RWPE2 (cell line): ENCODE data around the gene CRABP2.
A peak's percentile ranks its signal among the peaks of the same experiment; 100 is the strongest.

Source experiments
- ATAC-seq: fragments of 200-7000 bp; cut with Tn5 transposase; 3 replicates; pipeline ENCODE4 v1.9.1; 2021; ENCODE audit warnings: low read depth
- DNase-seq: peaks from one replicate; pipeline ENCODE4 v3.0.0-alpha.2; 2020; ENCODE audit warnings: low spot score
- H3K27ac ChIP-seq: fragments of 450-650 bp; 2 replicates; pipeline ENCODE4 v1.5.1; 2017; ENCODE audit warnings: mild to moderate bottlenecking; ENCODE audit not compliant: poor library complexity, severe bottlenecking
- H3K27me3 ChIP-seq: fragments of 250-450 bp; sonication (Bioruptor Pico); 2 replicates; pipeline ENCODE4 v1.5.1; 2021; ENCODE audit warnings: mild to moderate bottlenecking, moderate library complexity; ENCODE audit not compliant: insufficient read depth, poor library complexity, severe bottlenecking
- H3K36me3 ChIP-seq: fragments of 250-450 bp; sonication (Bioruptor Pico); 2 replicates; pipeline ENCODE4 v1.5.1; 2020; ENCODE audit warnings: low read depth, mild to moderate bottlenecking, moderate library complexity
- H3K4me1 ChIP-seq: fragments of 250-450 bp; sonication (Bioruptor Pico); 2 replicates; pipeline ENCODE4 v1.5.1; 2021; ENCODE audit warnings: mild to moderate bottlenecking, moderate library complexity; ENCODE audit not compliant: insufficient read depth, poor library complexity, severe bottlenecking
- H3K4me3 ChIP-seq: fragments of 250-450 bp; sonication (Bioruptor Pico); 2 replicates; pipeline ENCODE4 v1.5.1; 2021; ENCODE audit warnings: mild to moderate bottlenecking, moderate library complexity; ENCODE audit not compliant: severe bottlenecking
- H3K9me3 ChIP-seq: fragments of 250-450 bp; sonication (Bioruptor Pico); 2 replicates; pipeline ENCODE4 v1.5.1; 2021; ENCODE audit warnings: mild to moderate bottlenecking, moderate library complexity; ENCODE audit not compliant: severe bottlenecking
- CTCF ChIP-seq: fragments of 450-650 bp; IDR thresholded peaks from one replicate; pipeline ENCODE4 v1.5.1; 2017; ENCODE audit warnings: mild to moderate bottlenecking, moderate library complexity; ENCODE audit not compliant: poor library complexity, severe bottlenecking

Gene CRABP2

GRCh38 chr1:156707417-156708217 lies 2.2 kb upstream of the CRABP2 start:
- no peak for DNase-seq
- no peaks in the 10 kb centered on the region for H3K27me3 ChIP-seq
- no peak for ATAC-seq
- H3K27ac ChIP-seq, result no peak overlapping the region
- TF ChIP-seq CTCF, result no peak
- no peaks in the 10 kb centered on the region for H3K36me3 ChIP-seq
- H3K4me3 ChIP-seq, result no peak overlapping the region
- H3K9me3 ChIP-seq, result no peaks in the 10 kb centered on the region
- H3K4me1 ChIP-seq, result peaks cover 51% of the 10 kb centered on the region

GRCh38 chr1:156706657-156707416 lies 1.5 kb upstream of the CRABP2 start:
- DNase-seq (no peak), ATAC-seq (no peak)
- H3K4me1 ChIP-seq, result peaks cover 45% of the 10 kb centered on the region
- no peak overlapping the region for H3K4me3 ChIP-seq
- no peaks in the 10 kb centered on the region for H3K27me3 ChIP-seq
- no peak for TF ChIP-seq CTCF
- no peaks in the 10 kb centered on the region for H3K9me3 ChIP-seq
- no peak overlapping the region for H3K27ac ChIP-seq
- H3K36me3 ChIP-seq, result no peaks in the 10 kb centered on the region

GRCh38 chr1:156705918-156706656 lies 704 bp upstream of the CRABP2 start:
- no peaks in the 10 kb centered on the region for H3K36me3 ChIP-seq
- no peak overlapping the region for H3K27ac ChIP-seq
- no peaks in the 10 kb centered on the region for H3K9me3 ChIP-seq
- ATAC-seq, result no peak
- peak overlapping the region; percentile 13 for H3K4me3 ChIP-seq
- DNase-seq, result no peak
- TF ChIP-seq CTCF, result peak; percentile 87
- H3K4me1 ChIP-seq, result peaks cover 45% of the 10 kb centered on the region
- no peaks in the 10 kb centered on the region for H3K27me3 ChIP-seq

GRCh38 chr1:156704930-156705320 lies 458 bp downstream of the CRABP2 start:
- H3K4me1 ChIP-seq, result peaks cover 35% of the 10 kb centered on the region
- H3K4me3 ChIP-seq, result peak overlapping the region; percentile 13
- no peaks in the 10 kb centered on the region for H3K27me3 ChIP-seq
- TF ChIP-seq CTCF, result no peak
- H3K36me3 ChIP-seq, result no peaks in the 10 kb centered on the region
- ATAC-seq, result peak; percentile 38
- H3K9me3 ChIP-seq, result no peaks in the 10 kb centered on the region
- no peak overlapping the region for H3K27ac ChIP-seq
- DNase-seq, result peak; percentile 88
